ENCODE data around the gene KRT73.

GRCh38 chr12:52615912-52616311 lies 2.4 kb downstream of the KRT73 start:
- TF ChIP-seq ATF3 (CRISPR knock-in tag; conservative IDR thresholded peaks at IDR 0.05) (no peak), IRF2 (CRISPR knock-in tag; IDR thresholded peaks at IDR 0.05; ENCODE audit: borderline replicate concordance, low read depth) (no peak), SMAD3 (CRISPR knock-in tag; IDR thresholded peaks at IDR 0.05; ENCODE audit: borderline replicate concordance) (no peak), CTCF (IDR thresholded peaks at IDR 0.05) (no peak), CREB1 (CRISPR knock-in tag; IDR thresholded peaks at IDR 0.05) (no peak), ESRRA (CRISPR knock-in tag; IDR thresholded peaks at IDR 0.05; ENCODE audit: borderline replicate concordance) (no peak), NR2C2 (CRISPR knock-in tag; IDR thresholded peaks at IDR 0.05) (no peak), ZNF121 (CRISPR knock-in tag; IDR thresholded peaks at IDR 0.05) (no peak), STAT6 (CRISPR knock-in tag; conservative IDR thresholded peaks at IDR 0.05; ENCODE audit: low read depth) (no peak), NR3C1 (CRISPR knock-in tag; conservative IDR thresholded peaks at IDR 0.05; ENCODE audit: low read depth) (no peak), HMGA2 (CRISPR knock-in tag; IDR thresholded peaks at IDR 0.05) (no peak)
- TF ChIP-seq, protein P1, sequence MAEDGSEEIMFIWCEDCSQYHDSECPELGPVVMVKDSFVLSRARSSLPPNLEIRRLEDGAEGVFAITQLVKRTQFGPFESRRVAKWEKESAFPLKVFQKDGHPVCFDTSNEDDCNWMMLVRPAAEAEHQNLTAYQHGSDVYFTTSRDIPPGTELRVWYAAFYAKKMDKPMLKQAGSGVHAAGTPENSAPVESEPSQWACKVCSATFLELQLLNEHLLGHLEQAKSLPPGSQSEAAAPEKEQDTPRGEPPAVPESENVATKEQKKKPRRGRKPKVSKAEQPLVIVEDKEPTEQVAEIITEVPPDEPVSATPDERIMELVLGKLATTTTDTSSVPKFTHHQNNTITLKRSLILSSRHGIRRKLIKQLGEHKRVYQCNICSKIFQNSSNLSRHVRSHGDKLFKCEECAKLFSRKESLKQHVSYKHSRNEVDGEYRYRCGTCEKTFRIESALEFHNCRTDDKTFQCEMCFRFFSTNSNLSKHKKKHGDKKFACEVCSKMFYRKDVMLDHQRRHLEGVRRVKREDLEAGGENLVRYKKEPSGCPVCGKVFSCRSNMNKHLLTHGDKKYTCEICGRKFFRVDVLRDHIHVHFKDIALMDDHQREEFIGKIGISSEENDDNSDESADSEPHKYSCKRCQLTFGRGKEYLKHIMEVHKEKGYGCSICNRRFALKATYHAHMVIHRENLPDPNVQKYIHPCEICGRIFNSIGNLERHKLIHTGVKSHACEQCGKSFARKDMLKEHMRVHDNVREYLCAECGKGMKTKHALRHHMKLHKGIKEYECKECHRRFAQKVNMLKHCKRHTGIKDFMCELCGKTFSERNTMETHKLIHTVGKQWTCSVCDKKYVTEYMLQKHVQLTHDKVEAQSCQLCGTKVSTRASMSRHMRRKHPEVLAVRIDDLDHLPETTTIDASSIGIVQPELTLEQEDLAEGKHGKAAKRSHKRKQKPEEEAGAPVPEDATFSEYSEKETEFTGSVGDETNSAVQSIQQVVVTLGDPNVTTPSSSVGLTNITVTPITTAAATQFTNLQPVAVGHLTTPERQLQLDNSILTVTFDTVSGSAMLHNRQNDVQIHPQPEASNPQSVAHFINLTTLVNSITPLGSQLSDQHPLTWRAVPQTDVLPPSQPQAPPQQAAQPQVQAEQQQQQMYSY (CRISPR knock-in tag; IDR thresholded peaks at IDR 0.05): no peak
